ENCODE results near the gene SRC.

- TF ChIP-seq POLR2AphosphoS5 (IDR thresholded peaks at IDR 0.05; ENCODE audit: low read depth, low read length): 0 out of 2 replicates have a peak, but pooled peaks have one; percentile 6
- no peak for TF ChIP-seq POLR2A (IDR thresholded peaks at IDR 0.05; ENCODE audit: low read depth, low read length)
- TF ChIP-seq PAX5 (IDR thresholded peaks at IDR 0.05; ENCODE audit: insufficient read depth, low read length, severe bottlenecking): no peak
- TF ChIP-seq POU2F2 (IDR thresholded peaks at IDR 0.05; ENCODE audit: low read depth, low read length): no peak
- no peak for TF ChIP-seq TAF1 (IDR thresholded peaks at IDR 0.05; ENCODE audit: low read depth, low read length)
- TF ChIP-seq SPI1 (IDR thresholded peaks at IDR 0.05; ENCODE audit: low read depth, low read length): no peak
Measured at GRCh38 chr20:37317316-37317715, 28.6 kb upstream of the SRC start.
